Left ventricle myocardium inferior (tissue), 1 donor: Measurements from ENCODE around the gene H19. TPM values are rescaled to one million over a fixed set of nuclear protein-coding genes. Genes with fewer than 3 reads are reported as not detected.
A peak's percentile ranks its signal among the peaks of the same experiment; 100 is the strongest.

ENCODE experiments used
- DNase-seq: peaks from one replicate; pipeline ENCODE4 v3.0.0-alpha.2; 2020
- H3K27ac ChIP-seq: fragments of 200-600 bp; replicated peaks from 2 replicates; pipeline ENCODE4 v1.8.0; 2021
- H3K27me3 ChIP-seq: fragments of 200-600 bp; 2 replicates; pipeline ENCODE4 v1.8.0; 2021; ENCODE audit warnings: low read depth
- H3K36me3 ChIP-seq: fragments of 200-600 bp; 2 replicates; pipeline ENCODE4 v1.8.0; 2021
- H3K4me1 ChIP-seq: fragments of 200-600 bp; 2 replicates; pipeline ENCODE4 v1.8.0; 2021
- H3K4me3 ChIP-seq: fragments of 200-600 bp; 2 replicates; pipeline ENCODE4 v1.8.0; 2021; ENCODE audit warnings: mild to moderate bottlenecking, moderate library complexity
- H3K9me3 ChIP-seq: fragments of 200-600 bp; replicated peaks from 2 replicates; pipeline ENCODE4 v1.8.0; 2021
- intact Hi-C: fragments of 100-400 bp; cut with micrococcal nuclease; formaldehyde crosslinking; loops from one replicate; pipeline ENCODE4 v1.11.0; 2022
- total RNA-seq: library from RNA; stranded (reverse); fragmentation: NEBNext Ultra II Directional; extraction: Animal tissue kit (Norgen Biotek cat#: 25700); gene quantifications from one replicate; pipeline ENCODE4 v1.2.1, GENCODE V29; 2021
- TF ChIP-seq, protein P1 (sequence below): fragments of 200-600 bp; IDR thresholded peaks from 2 replicates; pipeline ENCODE4 v1.8.0; 2021; ENCODE audit warnings: antibody characterized with exemption, mild to moderate bottlenecking, borderline replicate concordance
- donor health status: DM: no; HTN: yes; CAD: no; lungs with severe emphysema.

The H19 gene
- total RNA-seq, 1 donor from 2014 or later: 634 TPM

DNA sequence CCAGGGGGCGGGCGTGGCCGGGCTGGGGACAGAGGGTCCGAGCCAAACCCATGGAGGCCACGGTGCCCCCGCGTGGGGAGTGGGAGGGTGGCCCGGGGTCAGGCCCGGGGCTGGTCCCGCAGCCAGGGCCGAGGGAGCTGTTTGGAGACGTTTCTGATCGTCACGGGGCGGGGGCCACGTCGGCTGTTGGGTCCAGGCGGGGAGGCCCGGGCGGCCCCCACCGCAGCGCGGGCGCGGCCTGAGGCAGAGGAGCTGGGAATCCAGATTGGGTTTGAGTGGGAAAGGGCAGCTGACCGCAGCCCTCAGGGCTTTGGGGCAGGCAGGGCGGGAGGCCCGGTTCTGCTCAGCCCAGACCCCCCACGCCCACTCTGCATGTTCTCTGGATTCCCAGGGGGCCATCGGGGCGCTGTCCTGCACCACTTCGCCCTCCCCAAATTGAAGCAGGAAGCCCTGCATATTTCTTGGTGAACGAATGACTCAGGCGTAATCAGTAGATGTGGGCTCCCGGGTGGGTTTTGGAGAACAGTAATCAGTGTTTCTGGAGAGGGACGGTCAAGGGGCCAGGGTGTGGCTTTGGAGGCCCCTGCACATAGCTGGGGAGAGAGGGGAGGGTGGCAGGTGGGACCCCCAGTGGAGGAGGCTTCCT lies 49.9 kb downstream of the H19 start:
- Histone ChIP-seq H3K4me3 (no peak overlapping the region), H3K9me3 (no peaks in the 10 kb centered on the region), H3K27ac (no peak overlapping the region), H3K4me1 (peaks cover 11% of the 10 kb centered on the region), H3K27me3 (no peaks in the 10 kb centered on the region), H3K36me3 (no peaks in the 10 kb centered on the region)
- intact Hi-C loops: loop anchor here (10.0 kb wide), 1 partner anchor 53 kb away; the partner anchor contains the start of gene PRR33
- DNase-seq: no peak
- TF ChIP-seq, protein P1, sequence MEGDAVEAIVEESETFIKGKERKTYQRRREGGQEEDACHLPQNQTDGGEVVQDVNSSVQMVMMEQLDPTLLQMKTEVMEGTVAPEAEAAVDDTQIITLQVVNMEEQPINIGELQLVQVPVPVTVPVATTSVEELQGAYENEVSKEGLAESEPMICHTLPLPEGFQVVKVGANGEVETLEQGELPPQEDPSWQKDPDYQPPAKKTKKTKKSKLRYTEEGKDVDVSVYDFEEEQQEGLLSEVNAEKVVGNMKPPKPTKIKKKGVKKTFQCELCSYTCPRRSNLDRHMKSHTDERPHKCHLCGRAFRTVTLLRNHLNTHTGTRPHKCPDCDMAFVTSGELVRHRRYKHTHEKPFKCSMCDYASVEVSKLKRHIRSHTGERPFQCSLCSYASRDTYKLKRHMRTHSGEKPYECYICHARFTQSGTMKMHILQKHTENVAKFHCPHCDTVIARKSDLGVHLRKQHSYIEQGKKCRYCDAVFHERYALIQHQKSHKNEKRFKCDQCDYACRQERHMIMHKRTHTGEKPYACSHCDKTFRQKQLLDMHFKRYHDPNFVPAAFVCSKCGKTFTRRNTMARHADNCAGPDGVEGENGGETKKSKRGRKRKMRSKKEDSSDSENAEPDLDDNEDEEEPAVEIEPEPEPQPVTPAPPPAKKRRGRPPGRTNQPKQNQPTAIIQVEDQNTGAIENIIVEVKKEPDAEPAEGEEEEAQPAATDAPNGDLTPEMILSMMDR: no peak

DNA sequence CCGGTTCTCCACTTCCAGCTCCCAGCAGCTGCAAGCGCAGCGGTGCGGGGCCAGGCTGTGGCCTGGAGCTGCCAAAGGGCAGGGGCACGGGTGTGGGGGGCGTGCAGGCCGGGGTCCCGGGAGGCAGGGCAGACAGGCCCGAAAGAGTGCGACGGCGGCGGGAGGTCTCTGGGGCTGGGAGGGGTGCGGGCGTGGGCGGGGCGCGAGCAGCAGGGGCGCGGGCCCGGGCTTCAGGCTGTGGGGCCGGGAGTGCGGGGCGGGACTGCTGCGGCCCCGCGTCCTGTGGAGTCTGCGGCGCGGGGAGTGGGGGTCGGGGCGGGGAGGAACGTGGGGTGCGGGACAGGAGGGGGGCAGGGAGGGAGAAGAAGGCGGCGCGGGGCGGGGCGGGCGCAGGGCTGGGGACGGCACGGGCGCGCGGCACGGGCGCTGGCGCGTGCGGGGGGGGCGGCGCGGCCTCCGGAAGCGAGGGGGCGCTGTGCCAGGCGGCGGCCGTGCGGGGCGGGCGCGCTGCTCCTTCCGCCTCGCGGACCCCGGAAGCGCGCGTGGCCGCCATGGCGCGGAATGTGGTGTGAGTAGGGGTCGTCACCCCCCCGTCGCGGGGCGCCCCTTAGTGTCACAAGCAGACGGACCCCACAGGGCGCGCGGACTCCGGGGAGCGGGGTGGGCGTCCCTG lies 50.7 kb downstream of the H19 start, which contains the start of gene MRPL23:
MRPL23 (plus strand) TSS at position 521 of the 673 bp plus-strand sequence; CDS start at position 552, 31 bp downstream.
- Histone ChIP-seq H3K4me1 (peaks cover 15% of the 10 kb centered on the region), H3K9me3 (no peaks in the 10 kb centered on the region), H3K27ac (no peak within 1 kb of the TSS), H3K4me3 (no peak within 1 kb of the TSS), H3K36me3 (no peaks in the 10 kb centered on the region), H3K27me3 (no peaks in the 10 kb centered on the region)
- peak; percentile 20 for DNase-seq
- TF ChIP-seq, protein P1: no peak
- intact Hi-C loops: loop anchor here (10.0 kb wide), 1 partner anchor 52 kb away; the partner anchor contains the start of gene PRR33

Other genes with a start within 250 kb of the H19 start
- gene IFITM10, start 247.2 kb downstream of the H19 start, total RNA-seq: 0.58 TPM
- 831 TPM for gene CTSD, start 233.9 kb downstream of the H19 start, total RNA-seq
- not detected for gene SYT8, start 162.9 kb downstream of the H19 start, total RNA-seq
- not detected for gene TNNI2, start 158.9 kb downstream of the H19 start, total RNA-seq
- gene LSP1, start 144.8 kb downstream of the H19 start, total RNA-seq: 19.7 TPM
- gene PRR33, start 105.9 kb downstream of the H19 start, total RNA-seq: 2.4 TPM
- 30.7 TPM for gene TNNT3, start 78.1 kb downstream of the H19 start, total RNA-seq
- gene MRPL23, start 50.5 kb downstream of the H19 start, total RNA-seq: 93.6 TPM
- 75.0 TPM for gene IGF2, start 141.5 kb upstream of the H19 start, total RNA-seq
- not detected for gene INS, start 163.4 kb upstream of the H19 start, total RNA-seq
- gene TH, start 174.0 kb upstream of the H19 start, total RNA-seq: not detected